Tibial nerve (tissue), 4 donors: ENCODE data around the gene ADGRG7. TPM values are rescaled to one million over a fixed set of nuclear protein-coding genes. Genes with fewer than 3 reads are reported as not detected.
"Not testable (repeated sequence)": the region's sequence is repeated elsewhere in the genome, so short reads cannot be mapped to it uniquely, and the experiment has no call there.

Source experiments
- DNase-seq, 2 donors: peaks; one replicate each; pipeline ENCODE4 v3.0.0-alpha.2; 2019; ENCODE audit warnings: low spot score in 2 of 2
- H3K27ac ChIP-seq, 4 donors: fragments of 200-600 bp; sonication (generic) in 3 of 4; one replicate each; pipeline ENCODE4 v1.5.1; 2017 to 2019; ENCODE audit warnings: mild to moderate bottlenecking in 1 of 4
- H3K27me3 ChIP-seq, 2 donors: fragments of 200-600 bp; sonication (generic) in 1 of 2; one replicate each; pipeline versions ENCODE4 v1.5.1 to v1.6.0; 2017 to 2019
- H3K36me3 ChIP-seq, 3 donors: fragments of 200-600 bp; sonication (generic); one replicate each; pipeline ENCODE4 v1.5.1; 2018 to 2019
- H3K4me1 ChIP-seq, 4 donors: fragments of 200-600 bp; sonication (generic) in 3 of 4; one replicate each; pipeline ENCODE4 v1.5.1; 2017 to 2019
- H3K4me3 ChIP-seq, 4 donors: fragments of 200-600 bp; sonication (generic) in 3 of 4; one replicate each; pipeline ENCODE4 v1.5.1; 2017 to 2019; ENCODE audit warnings: mild to moderate bottlenecking in 1 of 4, moderate library complexity in 1 of 4
- H3K9me3 ChIP-seq, 4 donors: fragments of 200-600 bp; sonication (generic) in 3 of 4; one replicate each; pipeline ENCODE4 v1.5.1; 2017 to 2019
- EP300 ChIP-seq, 2 donors: sonication (generic); formaldehyde crosslinking; IDR thresholded peaks; one replicate each; pipeline ENCODE4 v1.6.1; 2017; ENCODE audit warnings: antibody characterized with exemption in 2 of 2, mild to moderate bottlenecking in 1 of 2
- POLR2A ChIP-seq, 2 donors: fragments of 450-650 bp; IDR thresholded peaks; one replicate each; pipeline ENCODE4 v1.6.1; 2017; ENCODE audit warnings: antibody characterized with exemption in 2 of 2, mild to moderate bottlenecking in 2 of 2, moderate library complexity in 2 of 2
- WGBS, 2 donors: methylation state at CpG; one replicate each; pipeline ENCODE4 v1.1.5; 2018; 5-methylcytosine and 5-hydroxymethylcytosine counted together
- total RNA-seq, 4 donors: library from RNA; depleted of rRNA; stranded (reverse); fragments of >200 nt; gene quantifications; one replicate each; pipeline ENCODE4 v1.1.0, GENCODE V29; 2016
- TF ChIP-seq, protein P1 (sequence below), 5 experiments: fragments of 200-600 bp in 3 of 5; fragments of 450-650 bp in 2 of 5; sonication (generic) in 3 of 5; IDR thresholded peaks; one replicate each; pipeline ENCODE4 v1.5.1; 2016 to 2019; ENCODE audit warnings: antibody characterized with exemption in 5 of 5, mild to moderate bottlenecking in 3 of 5, moderate library complexity in 2 of 5

The ADGRG7 gene
- total RNA-seq, 4 donors from 2014 or later = 0.42 TPM; not detected in 3

DNA sequence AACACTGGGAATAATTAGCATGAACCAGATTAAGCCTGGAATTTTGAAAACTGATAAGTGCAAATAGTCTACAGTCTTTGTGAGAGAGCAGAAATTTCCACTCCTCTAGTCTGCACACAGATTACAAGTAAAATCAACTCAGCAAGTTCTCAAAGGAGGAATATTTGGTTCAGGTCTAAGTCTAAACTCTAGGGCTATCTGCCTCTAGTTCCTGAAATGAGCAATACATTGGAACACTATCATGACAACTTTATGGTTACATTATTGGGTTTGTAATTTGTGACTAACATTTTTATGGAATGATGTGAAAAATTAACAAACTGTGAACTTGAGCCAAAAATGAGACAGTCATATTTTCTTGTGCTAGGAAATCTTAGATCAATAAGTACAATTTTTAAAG, 30.8 kb upstream of the ADGRG7 start:
- TF ChIP-seq, protein P1, sequence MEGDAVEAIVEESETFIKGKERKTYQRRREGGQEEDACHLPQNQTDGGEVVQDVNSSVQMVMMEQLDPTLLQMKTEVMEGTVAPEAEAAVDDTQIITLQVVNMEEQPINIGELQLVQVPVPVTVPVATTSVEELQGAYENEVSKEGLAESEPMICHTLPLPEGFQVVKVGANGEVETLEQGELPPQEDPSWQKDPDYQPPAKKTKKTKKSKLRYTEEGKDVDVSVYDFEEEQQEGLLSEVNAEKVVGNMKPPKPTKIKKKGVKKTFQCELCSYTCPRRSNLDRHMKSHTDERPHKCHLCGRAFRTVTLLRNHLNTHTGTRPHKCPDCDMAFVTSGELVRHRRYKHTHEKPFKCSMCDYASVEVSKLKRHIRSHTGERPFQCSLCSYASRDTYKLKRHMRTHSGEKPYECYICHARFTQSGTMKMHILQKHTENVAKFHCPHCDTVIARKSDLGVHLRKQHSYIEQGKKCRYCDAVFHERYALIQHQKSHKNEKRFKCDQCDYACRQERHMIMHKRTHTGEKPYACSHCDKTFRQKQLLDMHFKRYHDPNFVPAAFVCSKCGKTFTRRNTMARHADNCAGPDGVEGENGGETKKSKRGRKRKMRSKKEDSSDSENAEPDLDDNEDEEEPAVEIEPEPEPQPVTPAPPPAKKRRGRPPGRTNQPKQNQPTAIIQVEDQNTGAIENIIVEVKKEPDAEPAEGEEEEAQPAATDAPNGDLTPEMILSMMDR (IDR thresholded peaks at IDR 0.05) = no peak
- TF ChIP-seq POLR2A (IDR thresholded peaks at IDR 0.05) = no peak
- TF ChIP-seq EP300 (IDR thresholded peaks at IDR 0.05) = no peak
- Histone ChIP-seq H3K36me3 (no peaks in the 10 kb centered on the region), H3K4me3 (no peak overlapping the region), H3K27me3 (no peaks in the 10 kb centered on the region), H3K27ac (no peak overlapping the region), H3K4me1 (no peaks in the 10 kb centered on the region), H3K9me3 (no peaks in the 10 kb centered on the region)
- no peak for DNase-seq

DNA sequence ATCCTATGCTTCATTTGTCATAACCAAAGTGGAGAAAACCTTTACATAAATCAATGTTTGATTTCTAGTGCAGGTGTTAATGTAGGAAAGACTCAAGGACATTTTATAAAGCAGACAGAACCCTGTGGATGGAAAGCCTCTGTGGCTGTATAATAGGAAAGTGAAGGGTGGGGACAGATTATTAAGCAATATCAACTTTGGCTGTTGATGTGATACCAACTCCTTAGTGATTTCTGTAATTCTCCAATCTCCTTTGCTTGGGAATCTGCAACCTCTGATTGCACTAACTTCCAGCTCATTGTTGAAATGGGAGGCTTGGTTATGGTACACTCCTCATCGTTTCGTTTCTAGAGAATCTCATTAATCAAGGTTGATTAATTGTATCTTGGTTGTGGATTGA, 29.3 kb upstream of the ADGRG7 start:
- TF ChIP-seq POLR2A (IDR thresholded peaks at IDR 0.05) = no peak
- TF ChIP-seq, protein P1 (IDR thresholded peaks at IDR 0.05) = no peak
- TF ChIP-seq EP300 (IDR thresholded peaks at IDR 0.05) = peak in 1 of 2 donors; percentile 16
- Histone ChIP-seq H3K4me3 (no peak overlapping the region), H3K27ac (no peak overlapping the region), H3K36me3 (no peaks in the 10 kb centered on the region), H3K9me3 (no peaks in the 10 kb centered on the region), H3K4me1 (no peaks in the 10 kb centered on the region), H3K27me3 (no peaks in the 10 kb centered on the region)
- WGBS, 2 donors = 38 to 65% methylated on average over 2 of the region's 2 CpGs
- DNase-seq = no peak

DNA sequence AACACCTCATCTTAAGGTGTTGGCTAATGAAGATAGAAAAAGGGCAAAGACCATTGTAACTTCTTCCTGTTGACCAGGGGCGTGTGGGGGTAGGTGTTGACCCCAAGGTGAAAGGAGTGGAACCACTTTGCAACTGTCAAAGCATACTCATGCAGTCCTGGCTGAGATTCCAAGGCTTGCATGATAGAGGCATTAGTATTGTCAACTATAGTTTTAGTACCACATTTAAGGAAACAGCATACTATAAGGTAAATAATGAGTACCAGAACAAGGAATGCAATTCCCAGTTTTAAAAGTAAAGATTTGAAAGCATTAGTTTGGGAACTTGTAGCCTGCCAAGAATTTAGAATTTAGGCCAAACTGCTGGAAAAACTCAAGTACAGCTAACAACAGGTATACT, 27.8 kb upstream of the ADGRG7 start:
- WGBS, 2 donors = 71 to 83% methylated on average over 1 of the region's 1 CpG
- no peak overlapping the region for H3K4me3 ChIP-seq
- H3K27ac ChIP-seq = no peak overlapping the region
- H3K9me3 ChIP-seq = no peaks in the 10 kb centered on the region
- H3K27me3 ChIP-seq = no peaks in the 10 kb centered on the region
- no peaks in the 10 kb centered on the region for H3K4me1 ChIP-seq
- DNase-seq = no peak
- no peak for TF ChIP-seq POLR2A (IDR thresholded peaks at IDR 0.05)
- TF ChIP-seq, protein P1 (IDR thresholded peaks at IDR 0.05) = no peak
- TF ChIP-seq EP300 (IDR thresholded peaks at IDR 0.05) = no peak
- H3K36me3 ChIP-seq = no peaks in the 10 kb centered on the region

DNA sequence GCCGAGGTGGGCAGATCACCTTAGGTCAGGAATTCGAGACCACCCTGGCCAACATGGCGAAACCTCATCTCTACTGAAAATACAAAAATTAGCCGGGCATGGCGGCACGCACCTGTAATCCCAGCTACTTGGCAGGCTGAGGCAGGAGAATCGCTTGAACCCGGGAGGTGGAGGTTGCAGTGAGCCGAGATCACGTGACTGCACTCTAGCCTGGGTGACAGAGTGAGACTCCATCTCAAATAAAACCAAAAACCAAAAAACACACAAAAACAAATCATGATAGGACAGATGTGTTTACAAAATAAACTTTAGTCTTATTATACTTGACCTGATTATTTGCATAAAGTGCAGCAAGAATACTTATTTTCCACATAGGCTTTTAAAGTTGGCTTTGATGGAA, 27.2 kb upstream of the ADGRG7 start:
- H3K4me3 ChIP-seq, H3K27ac ChIP-seq, H3K36me3 ChIP-seq, H3K9me3 ChIP-seq, H3K4me1 ChIP-seq, H3K27me3 ChIP-seq, DNase-seq: not testable (repeated sequence)
- WGBS, 2 donors = 88 to 92% methylated on average over 10 of the region's 10 CpGs

DNA sequence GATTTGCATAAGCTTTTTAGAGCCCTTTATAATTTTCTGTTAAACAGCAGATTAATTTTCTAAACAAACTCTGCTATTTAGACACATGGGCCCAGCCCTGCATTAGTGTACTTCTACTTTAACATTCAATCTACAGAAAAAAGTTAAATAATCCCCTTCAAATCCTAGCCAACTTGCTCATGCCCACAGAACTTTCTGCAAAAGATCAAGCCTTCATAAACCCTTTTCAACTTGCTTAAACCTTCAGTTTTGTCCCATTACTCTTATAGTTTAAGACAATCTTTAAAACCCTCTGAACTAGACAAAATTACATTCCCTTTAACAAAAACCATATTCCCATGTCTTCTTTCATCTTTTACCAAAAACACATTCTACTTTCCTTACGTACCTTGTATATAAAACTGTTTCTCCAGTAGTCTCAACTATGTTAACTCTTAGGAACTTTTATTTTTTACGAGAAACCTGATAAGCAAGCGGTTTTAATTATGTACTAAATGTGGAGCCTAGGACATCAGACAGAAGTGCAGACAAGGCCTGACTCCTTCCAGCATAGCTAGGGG, 25.2 kb upstream of the ADGRG7 start:
- TF ChIP-seq POLR2A (IDR thresholded peaks at IDR 0.05) = no peak
- TF ChIP-seq, protein P1 (IDR thresholded peaks at IDR 0.05) = no peak
- TF ChIP-seq EP300 (IDR thresholded peaks at IDR 0.05) = no peak
- Histone ChIP-seq H3K4me3 (no peak overlapping the region), H3K4me1 (no peaks in the 10 kb centered on the region), H3K27ac (no peak overlapping the region), H3K27me3 (no peaks in the 10 kb centered on the region), H3K36me3 (no peaks in the 10 kb centered on the region), H3K9me3 (no peaks in the 10 kb centered on the region)
- DNase-seq = no peak
- WGBS, 2 donors = 94 to 95% methylated on average over 3 of the region's 3 CpGs

DNA sequence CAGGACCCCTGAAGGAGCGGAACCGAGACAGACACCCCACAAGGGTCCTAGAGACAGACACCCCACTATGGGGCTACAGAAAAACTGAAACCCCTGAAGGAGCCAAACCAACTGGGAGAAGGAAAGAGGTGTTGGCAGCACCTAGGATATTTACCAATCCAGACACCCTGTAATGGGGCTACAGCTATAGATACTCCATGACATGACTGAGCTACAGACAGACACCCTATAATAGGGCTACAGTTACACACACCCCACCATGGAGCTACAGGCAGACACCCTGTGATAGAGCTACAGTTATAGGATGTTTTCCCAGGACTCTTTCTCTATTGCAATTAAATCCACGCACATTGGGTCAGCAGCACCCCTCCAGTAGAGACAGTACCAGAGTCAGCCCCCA, 22.6 kb upstream of the ADGRG7 start:
- H3K36me3 ChIP-seq = no peaks in the 10 kb centered on the region
- no peaks in the 10 kb centered on the region for H3K9me3 ChIP-seq
- DNase-seq = no peak
- H3K4me1 ChIP-seq = peaks cover 0 to 3% (median 0%) of the 10 kb centered on the region in 4 donors
- H3K27me3 ChIP-seq = no peaks in the 10 kb centered on the region
- no peak for TF ChIP-seq EP300 (IDR thresholded peaks at IDR 0.05)
- no peak for TF ChIP-seq POLR2A (IDR thresholded peaks at IDR 0.05)
- TF ChIP-seq, protein P1 (IDR thresholded peaks at IDR 0.05) = no peak
- 93 to 98% methylated on average over 3 of the region's 3 CpGs for WGBS, 2 donors
- no peak overlapping the region for H3K4me3 ChIP-seq
- no peak overlapping the region for H3K27ac ChIP-seq
